ENCODE data around the gene SENP2.
"Not testable (repeated sequence)": the region's sequence is repeated elsewhere in the genome, so short reads cannot be mapped to it uniquely, and the experiment has no call there.

- not testable (repeated sequence) for TF ChIP-seq CTCF (IDR thresholded peaks at IDR 0.05; ENCODE audit: low read length); EZH2 (optimal IDR thresholded peaks at IDR 0.05; ENCODE audit: low read depth, low read length)
These were observed 29.5 kb upstream of the SENP2 start for GRCh38 chr3:185556640-185557039.
